SJCRH30 (cell line): ENCODE measurements around the gene SPPL2C. TPM values are rescaled to one million over a fixed set of nuclear protein-coding genes. Genes with fewer than 3 reads are reported as not detected.
A peak's percentile ranks its signal among the peaks of the same experiment; 100 is the strongest.

Experiments used
- DNase-seq, 2 experiments: peaks; one replicate each; pipeline ENCODE4 v3.0.0-alpha.2; 2015 to 2020
- H3K27ac ChIP-seq: fragments of 250-450 bp; sonication (Bioruptor Pico); 2 replicates; pipeline ENCODE4 v1.5.1; 2020; ENCODE audit warnings: mild to moderate bottlenecking, moderate library complexity
- H3K27me3 ChIP-seq: fragments of 250-450 bp; sonication (Bioruptor Pico); 2 replicates; pipeline ENCODE4 v1.5.1; 2020; ENCODE audit warnings: mild to moderate bottlenecking, moderate library complexity
- H3K36me3 ChIP-seq: fragments of 250-450 bp; sonication (Bioruptor Pico); 2 replicates; pipeline ENCODE4 v1.5.1; 2020; ENCODE audit warnings: mild to moderate bottlenecking, moderate library complexity
- H3K4me1 ChIP-seq: fragments of 250-450 bp; sonication (Bioruptor Pico); 2 replicates; pipeline ENCODE4 v1.5.1; 2020; ENCODE audit warnings: mild to moderate bottlenecking, moderate library complexity
- H3K4me3 ChIP-seq: fragments of 250-450 bp; sonication (Bioruptor Pico); 2 replicates; pipeline ENCODE4 v1.5.1; 2020; ENCODE audit warnings: mild to moderate bottlenecking, moderate library complexity
- H3K9me3 ChIP-seq: fragments of 250-450 bp; sonication (Bioruptor Pico); replicated peaks from 2 replicates; pipeline ENCODE4 v1.5.1; 2020; ENCODE audit warnings: mild to moderate bottlenecking, moderate library complexity
- total RNA-seq: library from RNA; depleted of rRNA; stranded (reverse); fragments of >200 nt; shearing (Covaris generic); gene quantifications from 2 replicates; pipeline ENCODE4 v1.2.3, GENCODE V29; 2014; rRNA removed

SPPL2C gene, protein sequence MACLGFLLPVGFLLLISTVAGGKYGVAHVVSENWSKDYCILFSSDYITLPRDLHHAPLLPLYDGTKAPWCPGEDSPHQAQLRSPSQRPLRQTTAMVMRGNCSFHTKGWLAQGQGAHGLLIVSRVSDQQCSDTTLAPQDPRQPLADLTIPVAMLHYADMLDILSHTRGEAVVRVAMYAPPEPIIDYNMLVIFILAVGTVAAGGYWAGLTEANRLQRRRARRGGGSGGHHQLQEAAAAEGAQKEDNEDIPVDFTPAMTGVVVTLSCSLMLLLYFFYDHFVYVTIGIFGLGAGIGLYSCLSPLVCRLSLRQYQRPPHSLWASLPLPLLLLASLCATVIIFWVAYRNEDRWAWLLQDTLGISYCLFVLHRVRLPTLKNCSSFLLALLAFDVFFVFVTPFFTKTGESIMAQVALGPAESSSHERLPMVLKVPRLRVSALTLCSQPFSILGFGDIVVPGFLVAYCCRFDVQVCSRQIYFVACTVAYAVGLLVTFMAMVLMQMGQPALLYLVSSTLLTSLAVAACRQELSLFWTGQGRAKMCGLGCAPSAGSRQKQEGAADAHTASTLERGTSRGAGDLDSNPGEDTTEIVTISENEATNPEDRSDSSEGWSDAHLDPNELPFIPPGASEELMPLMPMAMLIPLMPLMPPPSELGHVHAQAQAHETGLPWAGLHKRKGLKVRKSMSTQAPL
- not detected in 2 replicates for total RNA-seq

DNA sequence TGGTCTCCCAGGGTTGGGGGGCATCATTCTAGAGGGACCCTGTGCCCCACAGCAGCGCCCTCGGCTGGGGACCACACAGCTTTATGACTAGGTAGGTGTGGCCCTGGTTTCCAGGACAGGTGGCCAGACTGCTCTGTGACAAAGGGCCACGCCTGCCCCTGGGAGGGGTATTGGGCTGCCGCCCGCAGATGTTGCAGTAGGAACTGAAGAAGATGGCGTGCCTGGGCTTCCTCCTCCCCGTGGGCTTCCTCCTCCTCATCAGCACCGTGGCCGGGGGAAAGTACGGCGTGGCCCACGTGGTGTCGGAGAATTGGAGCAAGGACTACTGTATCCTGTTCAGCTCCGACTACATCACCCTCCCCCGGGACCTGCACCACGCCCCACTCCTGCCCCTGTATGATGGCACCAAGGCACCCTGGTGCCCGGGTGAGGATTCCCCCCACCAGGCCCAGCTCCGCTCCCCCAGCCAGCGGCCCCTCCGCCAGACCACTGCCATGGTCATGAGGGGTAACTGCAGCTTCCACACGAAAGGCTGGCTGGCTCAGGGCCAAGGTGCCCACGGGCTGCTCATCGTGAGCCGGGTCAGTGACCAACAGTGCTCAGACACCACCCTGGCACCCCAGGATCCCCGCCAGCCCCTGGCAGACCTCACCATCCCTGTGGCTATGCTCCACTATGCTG is at the start of gene SPPL2C:
Gene SPPL2C, plus strand, starts transcription at position 187 of the 681 bp plus-strand sequence. Its CDS starts 26 bp downstream, at position 213.
- Histone ChIP-seq H3K4me1 (no peaks in the 10 kb centered on the region), H3K27me3 (peaks cover 11% of the 10 kb centered on the region; the same call in 1 of the 2 replicates), H3K36me3 (no peaks in the 10 kb centered on the region), H3K4me3 (no peak within 1 kb of the TSS), H3K27ac (no peak within 1 kb of the TSS), H3K9me3 (no peaks in the 10 kb centered on the region)
- DNase-seq = no peak

DNA sequence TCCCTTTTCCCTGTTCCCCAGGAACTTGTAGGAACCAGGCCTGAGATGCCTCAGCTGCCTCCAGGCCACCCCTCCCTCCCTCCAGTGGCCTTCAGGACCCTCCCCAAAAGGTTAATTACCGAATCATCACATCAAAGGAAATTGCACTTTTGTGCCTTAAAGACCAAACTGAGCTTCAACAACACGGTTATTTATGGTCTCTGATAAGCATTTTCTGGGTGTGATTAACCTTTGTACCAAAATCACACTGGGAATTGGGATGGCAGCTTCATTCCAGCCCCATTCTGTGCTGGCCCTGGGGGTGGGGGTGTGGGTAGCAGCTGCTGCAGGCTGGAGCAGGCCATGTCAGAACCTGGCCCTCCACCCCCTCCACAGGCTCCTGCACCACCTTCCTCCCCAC is 43.9 kb upstream of the SPPL2C start:
- no peak overlapping the region for H3K27ac ChIP-seq
- no peak for DNase-seq
- H3K4me1 ChIP-seq = no peaks in the 10 kb centered on the region
- H3K9me3 ChIP-seq = no peaks in the 10 kb centered on the region
- H3K36me3 ChIP-seq = no peaks in the 10 kb centered on the region
- H3K4me3 ChIP-seq = no peak overlapping the region
- H3K27me3 ChIP-seq = peaks cover 35% of the 10 kb centered on the region; the same call in 1 of the 2 replicates

DNA sequence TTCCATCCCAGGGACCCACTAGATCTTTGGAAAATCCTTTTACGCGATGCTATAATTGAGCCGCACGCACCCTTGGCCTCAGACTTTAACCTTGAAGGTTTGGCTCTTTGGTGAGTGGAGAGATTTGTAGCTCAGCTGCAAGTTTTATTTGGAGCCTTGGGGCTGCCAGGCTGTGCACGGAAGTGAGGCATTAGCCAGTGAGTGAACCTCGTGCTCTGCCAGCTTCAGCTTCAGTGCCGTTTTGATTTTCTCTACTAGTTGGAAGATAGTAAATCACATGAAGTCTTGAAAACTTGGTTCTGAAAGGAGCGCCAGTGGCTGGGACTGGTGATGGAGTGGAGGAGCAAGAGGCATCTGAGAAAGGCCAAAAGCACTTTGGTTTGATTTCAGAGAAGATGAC is 43.3 kb upstream of the SPPL2C start:
- Histone ChIP-seq H3K36me3 (no peaks in the 10 kb centered on the region), H3K27me3 (peaks cover 29% of the 10 kb centered on the region; the same call in 1 of the 2 replicates), H3K27ac (no peak overlapping the region), H3K9me3 (no peaks in the 10 kb centered on the region), H3K4me1 (no peaks in the 10 kb centered on the region), H3K4me3 (no peak overlapping the region)
- no peak for DNase-seq

DNA sequence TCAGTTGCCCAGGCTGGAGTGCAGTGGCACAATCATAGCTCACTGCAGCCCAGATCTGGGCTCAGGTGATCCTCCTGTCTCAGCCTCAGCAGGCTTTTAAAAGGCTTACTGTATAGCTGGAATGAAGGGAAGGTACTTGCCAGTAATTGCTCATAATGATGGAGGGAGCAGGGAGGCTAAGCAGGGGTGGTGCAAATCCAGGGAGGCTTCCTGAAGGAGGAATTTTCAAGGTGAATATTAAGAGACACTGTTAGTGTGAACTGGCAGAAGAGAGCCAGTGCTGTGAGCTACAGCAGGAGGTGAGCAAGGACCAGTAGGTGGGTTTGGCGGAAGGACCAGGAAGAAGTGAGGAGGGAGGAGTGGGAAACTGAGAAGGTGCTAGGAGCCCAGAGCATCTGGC is 35.8 kb upstream of the SPPL2C start:
- Histone ChIP-seq H3K27ac (no peak overlapping the region), H3K36me3 (no peaks in the 10 kb centered on the region), H3K9me3 (no peaks in the 10 kb centered on the region), H3K27me3 (peaks cover 15% of the 10 kb centered on the region), H3K4me1 (no peaks in the 10 kb centered on the region), H3K4me3 (no peak overlapping the region)
- DNase-seq = no peak

DNA sequence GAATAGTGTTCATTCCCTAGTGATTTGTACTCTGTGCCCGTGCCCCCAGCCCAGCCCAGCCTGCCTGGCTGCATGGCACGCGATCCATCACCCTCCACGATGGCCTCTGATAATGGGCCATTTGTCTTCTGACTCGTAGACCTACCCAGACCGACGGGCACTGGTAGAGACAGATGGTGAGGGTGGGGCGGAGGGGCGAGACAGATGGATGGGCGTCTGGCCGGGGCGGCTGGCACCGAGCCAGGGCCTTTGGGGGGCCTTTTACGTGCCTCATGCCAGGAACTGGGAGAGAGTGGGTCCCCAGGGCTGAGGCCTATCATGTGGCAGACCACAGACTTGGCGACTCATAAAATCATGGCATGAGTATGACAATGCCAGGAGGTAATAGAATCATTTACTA is 35.2 kb upstream of the SPPL2C start:
- no peaks in the 10 kb centered on the region for H3K9me3 ChIP-seq
- no peak overlapping the region for H3K27ac ChIP-seq
- no peak overlapping the region for H3K4me3 ChIP-seq
- H3K4me1 ChIP-seq = no peaks in the 10 kb centered on the region
- DNase-seq = peak in 1 of 2 experiments; percentile 13
- H3K27me3 ChIP-seq = peaks cover 10% of the 10 kb centered on the region; the same call in 1 of the 2 replicates
- H3K36me3 ChIP-seq = no peaks in the 10 kb centered on the region

DNA sequence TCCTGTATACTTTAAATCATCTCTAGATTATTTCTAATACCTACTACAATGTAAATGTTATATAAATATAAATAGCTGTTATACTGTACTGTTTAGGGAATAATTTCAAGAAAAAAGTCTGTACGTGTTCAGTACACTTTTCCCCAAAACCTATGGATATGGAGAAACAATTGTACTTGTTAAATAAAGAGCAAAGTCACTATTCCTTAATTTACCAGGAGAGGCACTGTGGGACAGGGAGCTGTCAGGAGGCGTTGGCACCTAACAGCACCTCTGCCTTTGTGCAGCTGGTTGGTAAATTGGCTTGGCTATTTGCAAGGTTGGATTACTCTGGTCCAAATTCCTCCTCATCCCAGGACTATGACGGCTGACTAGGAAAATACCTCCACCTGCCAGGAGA is 32.6 kb upstream of the SPPL2C start:
- DNase-seq = peak in 1 of 2 experiments; percentile 16
- no peak overlapping the region for H3K4me3 ChIP-seq
- H3K27me3 ChIP-seq = peaks cover 1% of the 10 kb centered on the region; the same call in 1 of the 2 replicates
- H3K9me3 ChIP-seq = no peaks in the 10 kb centered on the region
- H3K36me3 ChIP-seq = no peaks in the 10 kb centered on the region
- no peak overlapping the region for H3K27ac ChIP-seq
- H3K4me1 ChIP-seq = no peaks in the 10 kb centered on the region

DNA sequence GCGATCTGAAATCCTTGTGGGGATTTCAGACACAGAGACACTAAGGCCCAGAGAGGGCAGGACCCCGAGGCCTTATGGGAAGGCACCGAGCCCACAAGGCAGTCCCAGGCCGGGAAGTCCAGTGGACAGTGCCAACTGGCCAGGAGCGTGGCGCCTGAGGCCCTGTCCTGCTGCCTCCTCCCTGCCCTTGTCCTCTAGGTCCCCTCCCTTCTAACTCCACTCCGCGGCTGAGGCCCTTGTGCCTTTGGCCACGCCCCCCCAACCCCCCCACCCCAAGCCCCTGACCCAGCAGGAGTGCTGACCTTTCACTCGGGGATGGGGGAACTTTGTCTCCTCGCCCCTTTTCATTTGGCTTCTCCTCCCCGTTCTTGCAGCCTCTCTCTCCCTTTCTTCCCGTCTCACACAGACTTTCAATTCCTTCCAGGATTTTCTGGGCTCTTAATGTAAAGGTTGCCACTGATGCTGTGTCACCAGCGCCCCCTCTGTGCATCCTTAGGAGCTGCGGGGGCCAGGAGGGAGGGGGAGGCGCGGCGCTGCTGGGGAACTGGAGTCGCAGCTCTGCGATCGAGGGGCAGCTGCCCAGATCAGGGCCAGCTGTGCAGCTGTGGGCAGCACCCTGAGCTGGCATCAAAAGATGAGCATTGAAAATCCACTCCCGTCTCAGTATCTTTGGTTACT is 31.5 kb upstream of the SPPL2C start:
- no peak for DNase-seq
- Histone ChIP-seq H3K27me3 (no peaks in the 10 kb centered on the region), H3K36me3 (no peaks in the 10 kb centered on the region), H3K4me1 (no peaks in the 10 kb centered on the region), H3K4me3 (no peak overlapping the region), H3K9me3 (no peaks in the 10 kb centered on the region), H3K27ac (no peak overlapping the region)

DNA sequence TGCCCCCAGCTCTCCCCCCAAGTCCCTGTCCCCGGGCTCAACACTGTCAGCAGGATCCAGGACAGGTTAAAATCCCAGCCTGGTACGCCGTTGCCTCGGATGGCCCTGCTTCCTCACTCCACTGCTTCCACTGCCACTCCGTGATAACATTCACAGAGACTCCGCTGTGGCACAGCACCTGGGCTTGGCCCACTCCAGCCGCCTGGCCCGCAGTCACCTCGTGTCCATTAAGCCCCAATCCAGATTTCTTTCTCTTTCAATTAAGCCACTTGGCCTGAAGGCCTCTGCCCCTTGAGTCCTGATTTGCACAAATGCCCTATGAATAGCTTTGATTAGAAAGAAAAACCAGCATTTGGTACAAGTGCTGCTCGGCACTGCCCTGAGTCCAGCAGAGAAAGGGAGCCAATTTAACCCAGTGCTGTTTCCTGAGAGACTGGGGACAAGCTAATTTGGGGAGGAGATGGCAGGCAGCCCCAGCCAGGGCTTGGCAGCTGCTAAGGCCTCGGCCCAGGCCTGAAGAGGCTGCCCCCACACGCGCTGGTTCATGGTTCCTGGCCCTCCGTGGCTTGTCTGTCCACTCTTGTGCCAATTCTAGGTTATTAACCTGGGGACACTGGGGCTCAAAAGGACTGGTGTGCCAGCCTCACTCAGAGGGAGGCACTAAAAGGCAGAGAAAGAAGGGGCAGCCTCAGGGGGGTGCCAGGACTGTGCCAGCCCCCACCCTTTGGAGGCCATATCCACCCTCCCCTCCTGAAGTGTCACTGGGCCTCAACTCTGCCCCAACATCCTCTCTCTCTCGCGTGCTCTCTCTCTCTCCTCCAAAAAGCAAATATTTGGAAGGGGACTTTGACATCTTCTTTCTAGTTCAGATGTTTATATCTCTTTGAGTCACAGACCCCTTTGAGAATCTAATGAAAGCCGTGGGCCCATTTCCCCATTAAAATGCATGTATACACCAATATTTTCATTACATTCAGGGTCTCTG is 29.8 kb upstream of the SPPL2C start:
- Histone ChIP-seq H3K4me1 (no peaks in the 10 kb centered on the region), H3K36me3 (no peaks in the 10 kb centered on the region), H3K27me3 (no peaks in the 10 kb centered on the region), H3K4me3 (no peak overlapping the region), H3K27ac (no peak overlapping the region), H3K9me3 (no peaks in the 10 kb centered on the region)
- DNase-seq = no peak

DNA sequence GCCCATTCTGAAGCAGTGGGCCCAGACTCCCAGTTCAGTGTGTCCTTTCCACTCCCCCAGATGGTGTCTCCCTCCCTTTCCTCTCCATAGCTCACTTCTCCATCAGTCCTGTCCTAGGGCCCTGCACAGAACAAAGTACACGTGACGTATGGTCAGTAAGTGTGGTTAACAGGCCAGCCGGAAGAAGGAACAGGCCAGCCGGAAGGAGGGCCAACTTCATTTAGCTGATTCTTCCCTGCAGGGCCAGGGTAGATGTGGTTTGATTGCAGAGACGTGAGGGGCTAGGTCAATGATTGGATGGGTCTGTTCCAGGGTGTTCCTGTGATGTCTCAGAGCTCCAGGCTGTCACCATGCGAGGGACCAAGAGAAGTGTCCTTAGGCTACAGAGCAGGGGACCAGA is 28.9 kb upstream of the SPPL2C start:
- Histone ChIP-seq H3K9me3 (no peaks in the 10 kb centered on the region), H3K4me3 (no peak overlapping the region), H3K27ac (no peak overlapping the region), H3K4me1 (peaks cover 8% of the 10 kb centered on the region), H3K27me3 (no peaks in the 10 kb centered on the region), H3K36me3 (no peaks in the 10 kb centered on the region)
- DNase-seq = no peak

DNA sequence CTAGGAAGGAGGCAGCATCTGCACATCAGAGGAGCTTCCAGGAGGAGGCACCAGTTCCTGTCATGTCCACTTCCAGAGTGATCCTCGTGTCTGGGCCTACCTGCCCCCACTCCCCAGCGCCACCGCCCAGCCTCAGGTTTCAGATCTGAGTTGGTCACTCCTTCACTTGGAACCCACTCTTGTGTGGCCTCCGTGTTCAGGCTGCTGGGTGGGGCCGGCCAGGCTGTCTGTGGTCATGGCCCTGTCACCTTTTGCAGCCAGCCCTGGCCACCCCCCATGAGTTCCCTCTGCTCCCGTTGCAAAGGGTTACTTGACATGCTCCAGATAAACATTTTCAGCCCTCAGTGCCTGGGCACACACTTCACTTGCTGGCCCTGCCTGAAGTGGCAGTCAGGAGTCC is 26.6 kb upstream of the SPPL2C start:
- no peak overlapping the region for H3K27ac ChIP-seq
- no peaks in the 10 kb centered on the region for H3K36me3 ChIP-seq
- no peaks in the 10 kb centered on the region for H3K27me3 ChIP-seq
- no peak overlapping the region for H3K4me3 ChIP-seq
- peaks cover 8% of the 10 kb centered on the region for H3K4me1 ChIP-seq
- no peak for DNase-seq
- no peaks in the 10 kb centered on the region for H3K9me3 ChIP-seq

DNA sequence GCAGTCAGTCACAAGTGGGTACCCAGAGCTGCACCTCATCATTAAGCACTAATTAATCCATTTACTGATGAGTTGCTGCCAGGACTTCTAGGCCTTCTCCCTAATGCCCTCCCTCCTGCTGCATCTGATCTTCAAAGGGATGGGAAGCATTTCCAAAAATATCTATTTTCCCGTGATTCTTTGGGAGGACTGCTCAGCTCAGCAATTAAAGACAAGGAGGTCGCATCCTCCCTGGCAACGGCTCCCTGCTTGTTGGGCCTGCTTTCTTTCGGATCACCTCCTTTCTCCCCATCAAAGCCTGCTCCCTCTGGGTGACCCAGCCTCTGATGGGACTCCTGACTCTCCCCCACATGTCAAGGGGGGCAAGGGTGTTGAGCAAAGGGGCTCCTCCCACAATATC is 26.0 kb upstream of the SPPL2C start:
- no peaks in the 10 kb centered on the region for H3K36me3 ChIP-seq
- no peak overlapping the region for H3K4me3 ChIP-seq
- DNase-seq = no peak
- H3K4me1 ChIP-seq = peaks cover 8% of the 10 kb centered on the region
- no peak overlapping the region for H3K27ac ChIP-seq
- no peaks in the 10 kb centered on the region for H3K27me3 ChIP-seq
- H3K9me3 ChIP-seq = no peaks in the 10 kb centered on the region

DNA sequence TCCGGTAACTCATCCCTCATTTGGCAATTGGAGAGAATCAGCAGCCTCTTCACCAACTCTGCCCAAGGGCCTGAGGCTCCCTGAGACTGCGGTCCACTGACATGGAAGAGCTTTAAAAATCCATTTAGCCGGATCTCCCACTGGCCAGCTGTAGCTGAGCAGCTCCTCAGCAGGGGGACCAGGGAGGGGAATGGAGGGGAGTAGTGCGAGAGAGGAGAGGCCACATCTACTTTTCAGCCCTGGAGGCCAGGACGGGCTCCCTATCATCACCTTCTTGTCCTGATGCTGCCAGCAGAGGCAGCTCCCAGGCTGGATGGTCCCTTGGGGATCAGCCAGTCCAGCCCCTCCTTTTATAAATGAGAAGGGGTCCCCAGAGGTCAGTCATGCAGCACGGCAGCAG is 25.0 kb upstream of the SPPL2C start:
- Histone ChIP-seq H3K27me3 (no peaks in the 10 kb centered on the region), H3K4me1 (peaks cover 8% of the 10 kb centered on the region), H3K4me3 (no peak overlapping the region), H3K36me3 (no peaks in the 10 kb centered on the region), H3K9me3 (no peaks in the 10 kb centered on the region), H3K27ac (no peak overlapping the region)
- no peak for DNase-seq

DNA sequence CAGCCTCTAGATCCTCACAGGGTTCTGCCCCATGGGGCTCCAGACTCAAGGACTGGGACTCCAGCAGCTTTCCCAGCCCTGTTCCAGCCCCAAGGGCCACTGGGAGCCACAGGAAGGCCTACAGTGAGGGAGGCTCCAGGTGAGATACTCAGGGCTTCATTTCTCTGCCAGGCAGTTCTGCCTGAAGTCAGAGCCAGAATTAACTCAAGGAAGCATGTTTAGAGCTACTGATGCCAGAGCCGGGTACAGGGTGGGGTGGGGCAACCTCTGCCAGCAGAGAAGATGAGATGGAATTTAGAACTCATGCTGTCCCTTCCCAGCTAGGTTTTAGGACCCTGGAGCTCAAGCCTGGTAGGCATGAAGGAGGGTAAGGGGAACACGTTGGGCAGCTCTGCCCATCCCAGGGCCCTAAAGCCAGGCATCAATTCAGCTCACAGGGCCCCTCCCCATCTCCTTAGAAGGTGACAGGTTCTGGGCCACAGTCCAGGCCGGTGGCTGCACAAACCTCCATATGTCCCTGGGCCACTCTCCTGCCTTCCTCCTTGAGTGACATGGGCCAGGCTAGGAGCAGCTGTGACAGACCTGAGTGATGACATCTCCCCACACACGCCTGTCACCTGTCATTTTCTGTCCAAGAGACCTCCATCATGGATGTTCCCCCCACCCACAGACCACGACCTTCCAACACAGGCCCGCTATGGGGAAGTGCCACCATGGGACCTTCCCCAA is 24.5 kb upstream of the SPPL2C start:
- Histone ChIP-seq H3K9me3 (no peaks in the 10 kb centered on the region), H3K4me3 (no peak overlapping the region), H3K27ac (no peak overlapping the region), H3K27me3 (no peaks in the 10 kb centered on the region), H3K36me3 (no peaks in the 10 kb centered on the region), H3K4me1 (peaks cover 8% of the 10 kb centered on the region)
- peak; percentile 34 to 56 for DNase-seq
